ENCODE measurements around the gene KIF20B.

DNA sequence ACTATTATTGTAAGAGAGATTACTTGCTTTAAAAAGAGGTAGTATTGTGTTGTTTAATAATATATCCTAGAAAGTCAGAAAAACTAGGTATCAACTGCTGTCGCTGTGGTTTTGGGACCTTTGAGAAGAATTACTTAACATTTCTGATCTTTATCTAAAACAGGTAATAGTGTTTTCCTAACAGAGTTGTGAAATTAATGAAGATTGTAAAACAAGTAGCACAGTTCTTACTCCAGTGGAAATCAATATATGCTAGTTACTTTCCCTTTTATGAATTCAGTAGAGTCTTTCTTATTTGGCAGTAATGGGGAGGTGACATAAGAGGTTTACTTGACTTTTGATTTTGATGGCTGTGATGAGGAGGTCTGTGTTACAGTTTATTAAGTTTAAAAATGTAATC lies 58.1 kb downstream of the KIF20B start:
- TF ChIP-seq CREB1 (IDR thresholded peaks at IDR 0.05) (no peak), POLR2A (IDR thresholded peaks at IDR 0.05; ENCODE audit: control extremely low read depth in 1 of 2, low read depth in 2 of 2, low read length in 2 of 2) (no peak), SUZ12 (IDR thresholded peaks at IDR 0.05; ENCODE audit: low read length) (no peak), CTCF (IDR thresholded peaks at IDR 0.05; ENCODE audit: control extremely low read depth in 1 of 3, insufficient read depth in 1 of 3, low read depth in 1 of 3, low read length in 3 of 3) (no peak), ZNF274 (IDR thresholded peaks at IDR 0.05; ENCODE audit: borderline replicate concordance, extremely low read depth, low read length) (no peak), BCL11A (IDR thresholded peaks at IDR 0.05; ENCODE audit: low read depth in 2 of 2, low read length in 2 of 2) (no peak), EZH2 (IDR thresholded peaks at IDR 0.05; ENCODE audit: low read depth, low read length, severe bottlenecking) (no peak), YY1 (IDR thresholded peaks at IDR 0.05; ENCODE audit: low read depth, low read length) (no peak), CHD2 (IDR thresholded peaks at IDR 0.05; ENCODE audit: low read length) (no peak), NRF1 (IDR thresholded peaks at IDR 0.05; ENCODE audit: low read depth, low read length) (no peak), SIX5 (IDR thresholded peaks at IDR 0.05; ENCODE audit: low read depth, low read length) (no peak), JUND (IDR thresholded peaks at IDR 0.05; ENCODE audit: low read length) (no peak)
- TF ChIP-seq, protein P1, sequence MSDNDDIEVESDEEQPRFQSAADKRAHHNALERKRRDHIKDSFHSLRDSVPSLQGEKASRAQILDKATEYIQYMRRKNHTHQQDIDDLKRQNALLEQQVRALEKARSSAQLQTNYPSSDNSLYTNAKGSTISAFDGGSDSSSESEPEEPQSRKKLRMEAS (IDR thresholded peaks at IDR 0.05) = no peak
